HepG2 (cell line): Measurements from ENCODE around the gene PIP4K2C. TPM values are rescaled to one million over a fixed set of nuclear protein-coding genes. Genes with fewer than 3 reads are reported as not detected.

ENCODE experiments used
- AFF4 ChIP-seq: sonication (generic); formaldehyde crosslinking; IDR thresholded peaks from 2 replicates; pipeline ENCODE4 v1.4.0; 2020; ENCODE audit warnings: missing genetic modification reagents
- BHLHE40 ChIP-seq: IDR thresholded peaks from 2 replicates; pipeline ENCODE4 v1.6.1; 2011; ENCODE audit warnings: low read length, improper control_type of control experiment
- CC2D1A ChIP-seq: sonication (generic); formaldehyde crosslinking; IDR thresholded peaks from 2 replicates; pipeline ENCODE4 v1.8.1; 2023; ENCODE audit warnings: mild to moderate bottlenecking, missing genetic modification reagents
- ELF3 ChIP-seq: IDR thresholded peaks from 2 replicates; pipeline ENCODE4 v1.6.1; 2016; ENCODE audit warnings: missing genetic modification reagents, missing compliant biosample characterization
- ERF ChIP-seq: IDR thresholded peaks from 2 replicates; pipeline ENCODE4 v1.6.1; 2018; ENCODE audit warnings: missing biosample characterization, missing genetic modification reagents
- FOXM1 ChIP-seq: sonication (generic); formaldehyde crosslinking; IDR thresholded peaks from 2 replicates; pipeline ENCODE4 v1.5.0; 2020; ENCODE audit warnings: missing genetic modification reagents
- HIVEP1 ChIP-seq: sonication (generic); formaldehyde crosslinking; IDR thresholded peaks from 2 replicates; pipeline ENCODE4 v1.4.0; 2020; ENCODE audit warnings: mild to moderate bottlenecking, missing genetic modification reagents
- JUN ChIP-seq: sonication (generic); formaldehyde crosslinking; IDR thresholded peaks from 2 replicates; pipeline ENCODE4 v1.4.0; 2020; ENCODE audit warnings: mild to moderate bottlenecking, missing genetic modification reagents
- PHF5A ChIP-seq: IDR thresholded peaks from one replicate; pipeline ENCODE4 v1.6.1; 2018; ENCODE audit warnings: low read depth, missing genetic modification reagents; ENCODE audit not compliant: unreplicated experiment
- POLR2G ChIP-seq: fragments of 200-400 bp; formaldehyde crosslinking; IDR thresholded peaks from 2 replicates; pipeline ENCODE4 v1.6.1; 2018; ENCODE audit warnings: mild to moderate bottlenecking, low read depth, low read length, moderate library complexity
- SIN3A ChIP-seq: IDR thresholded peaks from 2 replicates; pipeline ENCODE4 v1.6.1; 2011; ENCODE audit warnings: low read depth, mild to moderate bottlenecking, control low read depth, low read length, borderline replicate concordance
- SMARCE1 ChIP-seq: fragments of 450-650 bp; IDR thresholded peaks from 2 replicates; pipeline ENCODE4 v1.6.1; 2017; ENCODE audit warnings: borderline replicate concordance
- TARDBP ChIP-seq: sonication (generic); formaldehyde crosslinking; IDR thresholded peaks from 2 replicates; pipeline ENCODE4 v1.8.0; 2022; ENCODE audit warnings: mild to moderate bottlenecking, missing genetic modification reagents
- ZC3H4 ChIP-seq: sonication (generic); formaldehyde crosslinking; IDR thresholded peaks from 2 replicates; pipeline ENCODE4 v1.4.0; 2020; ENCODE audit warnings: missing genetic modification reagents, borderline replicate concordance
- ZFP62 ChIP-seq: sonication (generic); formaldehyde crosslinking; IDR thresholded peaks from 2 replicates; pipeline ENCODE4 v1.4.0; 2020; ENCODE audit warnings: missing genetic modification reagents
- ZNF101 ChIP-seq: sonication (generic); formaldehyde crosslinking; IDR thresholded peaks from 2 replicates; pipeline ENCODE4 v1.4.0; 2020; ENCODE audit warnings: mild to moderate bottlenecking, low read depth, missing genetic modification reagents, borderline replicate concordance
- ZNF317 ChIP-seq: sonication (generic); formaldehyde crosslinking; IDR thresholded peaks from 2 replicates; pipeline ENCODE4 v1.5.0; 2020; ENCODE audit warnings: mild to moderate bottlenecking, missing genetic modification reagents
- ZNF431 ChIP-seq: sonication (generic); formaldehyde crosslinking; IDR thresholded peaks from 2 replicates; pipeline ENCODE4 v1.9.0; 2022; ENCODE audit warnings: missing genetic modification reagents, low read depth, mild to moderate bottlenecking, borderline replicate concordance
- ZNF773 ChIP-seq: sonication (generic); formaldehyde crosslinking; IDR thresholded peaks from 2 replicates; pipeline ENCODE4 v1.4.0; 2020; ENCODE audit warnings: missing genetic modification reagents, borderline replicate concordance
- polyA plus RNA-seq, 8 experiments: library from polyadenylated mRNA; depleted of rRNA in 3 of 8; stranded (reverse) in 7 of 8; unstranded in 1 of 8; fragments of >200 nt; fragmentation: Illumina TruSeq in 4 of 8; extraction: Trizol in 4 of 8; gene quantifications; 2 replicates each; pipeline versions ENCODE4 v1.2.1 to v1.2.3, GENCODE V29; 2011 to 2016; ENCODE audit warnings: low read depth in 4 of 8, missing spikeins in 1 of 8, mixed read lengths in 1 of 8; ENCODE audit not compliant: insufficient read depth in 1 of 8
- total RNA-seq, 5 experiments: library from RNA; depleted of rRNA; stranded (reverse); fragments of >200 nt; fragmentation: Illumina TruSeq; extraction: Trizol; gene quantifications; 2 replicates each; pipeline ENCODE4 v1.2.3, GENCODE V29; 2016; ENCODE audit warnings: low read depth in 1 of 5
- TF ChIP-seq, protein P1 (sequence below): sonication (generic); formaldehyde crosslinking; IDR thresholded peaks from 2 replicates; pipeline ENCODE4 v1.4.0; 2020; ENCODE audit warnings: missing genetic modification reagents, borderline replicate concordance
- TF ChIP-seq, protein P2 (sequence below): sonication (generic); formaldehyde crosslinking; conservative IDR thresholded peaks from 2 replicates; pipeline ENCODE4 v1.4.0; 2020; ENCODE audit warnings: mild to moderate bottlenecking, missing genetic modification reagents, moderate library complexity

The PIP4K2C gene
- total and polyA plus RNA-seq, 2 of the 13 experiments (the other 11 are each of a cell fraction or from before 2014, with no cell fraction given) = 23.3 to 26.4 TPM

GRCh38 chr12:57583008-57583831, 7.8 kb upstream of the PIP4K2C start (continued):
- TF ChIP-seq AFF4 (CRISPR knock-in tag) (no peak), ZC3H4 (no peak), HIVEP1 (CRISPR knock-in tag) (no peak), JUN (CRISPR knock-in tag) (no peak), BHLHE40 (peak; percentile 46; the same call in 1 of the 2 replicates), TARDBP (no peak), PHF5A (CRISPR knock-in tag) (no peak), SIN3A (no peak), ZFP62 (no peak), ZNF101 (no peak), CC2D1A (CRISPR knock-in tag) (no peak), ELF3 (0 out of 2 replicates have a peak, but pooled peaks have one; percentile 29), FOXM1 (CRISPR knock-in tag) (no peak), ERF (CRISPR knock-in tag) (no peak), ZNF773 (no peak), SMARCE1 (no peak), ZNF431 (CRISPR knock-in tag) (no peak), POLR2G (peak; percentile 8; the same call in 1 of the 2 replicates), ZNF317 (CRISPR knock-in tag) (no peak)
- TF ChIP-seq, protein P1, sequence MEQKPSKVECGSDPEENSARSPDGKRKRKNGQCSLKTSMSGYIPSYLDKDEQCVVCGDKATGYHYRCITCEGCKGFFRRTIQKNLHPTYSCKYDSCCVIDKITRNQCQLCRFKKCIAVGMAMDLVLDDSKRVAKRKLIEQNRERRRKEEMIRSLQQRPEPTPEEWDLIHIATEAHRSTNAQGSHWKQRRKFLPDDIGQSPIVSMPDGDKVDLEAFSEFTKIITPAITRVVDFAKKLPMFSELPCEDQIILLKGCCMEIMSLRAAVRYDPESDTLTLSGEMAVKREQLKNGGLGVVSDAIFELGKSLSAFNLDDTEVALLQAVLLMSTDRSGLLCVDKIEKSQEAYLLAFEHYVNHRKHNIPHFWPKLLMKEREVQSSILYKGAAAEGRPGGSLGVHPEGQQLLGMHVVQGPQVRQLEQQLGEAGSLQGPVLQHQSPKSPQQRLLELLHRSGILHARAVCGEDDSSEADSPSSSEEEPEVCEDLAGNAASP (CRISPR knock-in tag) = peak; percentile 95; the same call in 1 of the 2 replicates
- TF ChIP-seq, protein P2, sequence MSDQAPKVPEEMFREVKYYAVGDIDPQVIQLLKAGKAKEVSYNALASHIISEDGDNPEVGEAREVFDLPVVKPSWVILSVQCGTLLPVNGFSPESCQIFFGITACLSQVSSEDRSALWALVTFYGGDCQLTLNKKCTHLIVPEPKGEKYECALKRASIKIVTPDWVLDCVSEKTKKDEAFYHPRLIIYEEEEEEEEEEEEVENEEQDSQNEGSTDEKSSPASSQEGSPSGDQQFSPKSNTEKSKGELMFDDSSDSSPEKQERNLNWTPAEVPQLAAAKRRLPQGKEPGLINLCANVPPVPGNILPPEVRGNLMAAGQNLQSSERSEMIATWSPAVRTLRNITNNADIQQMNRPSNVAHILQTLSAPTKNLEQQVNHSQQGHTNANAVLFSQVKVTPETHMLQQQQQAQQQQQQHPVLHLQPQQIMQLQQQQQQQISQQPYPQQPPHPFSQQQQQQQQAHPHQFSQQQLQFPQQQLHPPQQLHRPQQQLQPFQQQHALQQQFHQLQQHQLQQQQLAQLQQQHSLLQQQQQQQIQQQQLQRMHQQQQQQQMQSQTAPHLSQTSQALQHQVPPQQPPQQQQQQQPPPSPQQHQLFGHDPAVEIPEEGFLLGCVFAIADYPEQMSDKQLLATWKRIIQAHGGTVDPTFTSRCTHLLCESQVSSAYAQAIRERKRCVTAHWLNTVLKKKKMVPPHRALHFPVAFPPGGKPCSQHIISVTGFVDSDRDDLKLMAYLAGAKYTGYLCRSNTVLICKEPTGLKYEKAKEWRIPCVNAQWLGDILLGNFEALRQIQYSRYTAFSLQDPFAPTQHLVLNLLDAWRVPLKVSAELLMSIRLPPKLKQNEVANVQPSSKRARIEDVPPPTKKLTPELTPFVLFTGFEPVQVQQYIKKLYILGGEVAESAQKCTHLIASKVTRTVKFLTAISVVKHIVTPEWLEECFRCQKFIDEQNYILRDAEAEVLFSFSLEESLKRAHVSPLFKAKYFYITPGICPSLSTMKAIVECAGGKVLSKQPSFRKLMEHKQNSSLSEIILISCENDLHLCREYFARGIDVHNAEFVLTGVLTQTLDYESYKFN (CRISPR knock-in tag) = peak; percentile 38; the same call in 1 of the 2 replicates
